ENCODE measurements around the gene FMN1.

Gene FMN1

GRCh38 chr15:33194704-33195670 is at the start of gene FMN1:
FMN1 (minus strand) TSS chr15:33194714; CDS start chr15:33154914, 39,800 bp downstream.
- peak; percentile 96 for DNase-seq

GRCh38 chr15:33243869-33244268 is 49.4 kb upstream of the FMN1 start:
- DNase-seq, result peak; percentile 56

GRCh38 chr15:33243393-33243792 is 48.9 kb upstream of the FMN1 start:
- no peak for DNase-seq

GRCh38 chr15:33242669-33243191 is 48.2 kb upstream of the FMN1 start:
- DNase-seq, result peak; percentile 66

- no peak for DNase-seq
Measured at GRCh38 chr15:33242165-33242564, 47.7 kb upstream of the FMN1 start.

- no peak for DNase-seq
Measured at GRCh38 chr15:33236841-33237509, 42.5 kb upstream of the FMN1 start.

- peak; percentile 70 for DNase-seq
Measured at GRCh38 chr15:33234020-33234461, 39.5 kb upstream of the FMN1 start.

GRCh38 chr15:33226559-33227181 is 32.2 kb upstream of the FMN1 start:
- DNase-seq, result peak; percentile 99

- no peak for DNase-seq
Measured at GRCh38 chr15:33218071-33218491, 23.6 kb upstream of the FMN1 start.

- peak; percentile 74 for DNase-seq
Measured at GRCh38 chr15:33215941-33216872, 21.7 kb upstream of the FMN1 start.

GRCh38 chr15:33211176-33211808 is 16.8 kb upstream of the FMN1 start:
- DNase-seq, result peak; percentile 94

GRCh38 chr15:33209575-33210481 is 15.3 kb upstream of the FMN1 start:
- peak; percentile 49 for DNase-seq

GRCh38 chr15:33207646-33208045 is 13.1 kb upstream of the FMN1 start:
- DNase-seq, result no peak

GRCh38 chr15:33206366-33206765 is 11.9 kb upstream of the FMN1 start:
- DNase-seq, result peak; percentile 68

- peak; percentile 65 for DNase-seq
Measured at GRCh38 chr15:33204926-33205325, 10.4 kb upstream of the FMN1 start.

GRCh38 chr15:33204087-33204486 is 9.6 kb upstream of the FMN1 start:
- no peak for DNase-seq

GRCh38 chr15:33201491-33202231 is 7.1 kb upstream of the FMN1 start:
- peak; percentile 70 for DNase-seq

GRCh38 chr15:33200903-33201302 is 6.4 kb upstream of the FMN1 start:
- DNase-seq, result no peak

- DNase-seq, result no peak
Measured at GRCh38 chr15:33200444-33200843, 5.9 kb upstream of the FMN1 start.

GRCh38 chr15:33198541-33198940 is 4.0 kb upstream of the FMN1 start:
- peak; percentile 62 for DNase-seq

All from hematopoietic multipotent progenitor cell treated with erythropoietin and hydrocortisone succinate and interleukin-3 and kit ligand, for 4 days (in vitro differentiated cells).